Mucosa of stomach (tissue), 1 donor: ENCODE measurements around the gene CCDC78.

Source experiments
- H3K27me3 ChIP-seq: one replicate; pipeline ENCODE4 v1.7.0; 2013; ENCODE audit warnings: mild to moderate bottlenecking, low read length; ENCODE audit not compliant: control insufficient read depth, insufficient read depth
- H3K36me3 ChIP-seq: one replicate; pipeline ENCODE4 v1.7.0; 2013; ENCODE audit warnings: low read length; ENCODE audit not compliant: control insufficient read depth, insufficient read depth
- H3K4me1 ChIP-seq: one replicate; pipeline ENCODE4 v1.7.0; 2013; ENCODE audit warnings: mild to moderate bottlenecking, low read length; ENCODE audit not compliant: control insufficient read depth, insufficient read depth
- H3K4me3 ChIP-seq: one replicate; pipeline ENCODE4 v1.7.0; 2013; ENCODE audit warnings: low read length
- H3K9ac ChIP-seq: one replicate; pipeline ENCODE4 v1.7.0; 2013; ENCODE audit warnings: mild to moderate bottlenecking, low read length, moderate library complexity
- H3K9me3 ChIP-seq: one replicate; pipeline ENCODE4 v1.7.0; 2013; ENCODE audit warnings: mild to moderate bottlenecking, low read length, moderate library complexity; ENCODE audit not compliant: control insufficient read depth
- donor health status: Pancreatic carcinoma.

CCDC78 gene

DNA sequence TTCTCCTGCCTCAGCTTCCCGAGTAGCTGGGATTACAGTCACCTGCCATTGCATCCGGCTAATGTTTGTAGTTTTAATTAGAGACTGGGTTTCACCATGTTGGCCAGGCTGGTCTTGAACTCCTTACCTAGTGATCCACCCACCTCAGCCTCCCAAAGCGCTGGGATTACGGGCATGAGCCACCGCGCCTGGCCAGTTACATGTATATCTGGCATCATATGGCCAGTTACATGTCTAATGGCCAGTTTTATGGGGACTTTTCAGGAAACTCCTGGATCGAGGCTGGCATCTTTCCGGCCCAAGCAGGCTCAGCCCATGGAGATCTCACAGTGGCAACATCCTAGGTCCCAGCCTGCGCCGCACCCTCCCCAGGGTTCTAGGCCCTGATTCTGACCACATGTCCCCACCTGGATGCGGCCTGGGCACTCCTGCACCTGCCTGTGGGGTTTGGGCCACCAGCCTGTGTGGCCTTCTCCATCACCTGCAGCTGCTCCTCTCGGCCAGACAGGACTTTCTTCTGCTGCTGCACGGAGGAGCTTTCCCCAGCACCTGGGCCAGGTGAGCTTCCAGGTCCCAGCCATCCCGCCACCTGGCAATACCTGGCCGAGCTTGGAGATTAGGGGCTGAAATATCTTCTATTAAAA is 15.9 kb upstream of the CCDC78 start:
- Histone ChIP-seq H3K4me1 (peaks cover 11% of the 10 kb centered on the region), H3K27me3 (no peaks in the 10 kb centered on the region), H3K9me3 (no peaks in the 10 kb centered on the region), H3K36me3 (no peaks in the 10 kb centered on the region), H3K9ac (no peak overlapping the region), H3K4me3 (no peak overlapping the region)

DNA sequence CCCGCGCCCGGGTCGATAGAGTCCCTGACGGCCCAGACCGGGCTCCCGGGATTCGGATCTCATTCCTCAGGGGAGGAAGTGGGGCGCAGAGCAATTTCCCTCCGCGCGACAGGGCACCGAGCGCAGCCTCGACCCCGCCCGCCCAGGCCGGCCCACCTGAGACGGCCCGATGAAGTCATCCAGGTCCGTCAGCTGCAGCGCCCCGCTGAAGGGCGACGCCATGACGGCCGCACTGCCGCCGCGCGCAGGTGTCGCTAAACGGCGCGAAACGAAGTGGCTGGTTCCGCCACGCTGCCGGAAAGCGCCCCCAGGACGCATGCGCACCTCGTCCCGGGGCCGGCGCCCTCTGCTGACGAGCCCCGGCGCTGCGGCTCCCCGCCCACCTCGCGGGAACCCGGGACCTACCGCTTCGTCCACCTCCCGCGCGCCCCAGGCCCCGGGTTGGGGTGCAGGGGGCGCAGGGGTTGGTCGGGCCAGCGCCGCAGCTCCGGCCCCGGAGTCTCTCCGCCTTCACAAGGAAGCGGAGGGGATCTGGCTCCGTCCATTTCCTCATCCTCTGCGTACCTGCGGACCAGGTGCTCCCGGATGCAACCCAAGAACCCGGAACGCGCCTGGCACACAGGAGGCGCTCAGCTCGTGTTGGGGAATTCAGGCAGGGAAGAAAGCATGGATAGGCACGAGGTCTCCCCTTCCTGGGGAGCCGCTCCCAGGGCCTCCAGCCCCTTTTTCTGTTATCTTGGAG is 14.7 kb upstream of the CCDC78 start, which contains the start of gene CIAO3:
TSS of gene CIAO3 (minus strand) at position 234 of the 742 bp plus-strand sequence. CDS start at position 222, 12 bp downstream.
- Histone ChIP-seq H3K9ac (peak within 1 kb of the TSS; percentile 87), H3K4me3 (peak within 1 kb of the TSS; percentile 74), H3K36me3 (no peaks in the 10 kb centered on the region), H3K4me1 (peaks cover 11% of the 10 kb centered on the region), H3K27me3 (no peaks in the 10 kb centered on the region), H3K9me3 (no peaks in the 10 kb centered on the region)

DNA sequence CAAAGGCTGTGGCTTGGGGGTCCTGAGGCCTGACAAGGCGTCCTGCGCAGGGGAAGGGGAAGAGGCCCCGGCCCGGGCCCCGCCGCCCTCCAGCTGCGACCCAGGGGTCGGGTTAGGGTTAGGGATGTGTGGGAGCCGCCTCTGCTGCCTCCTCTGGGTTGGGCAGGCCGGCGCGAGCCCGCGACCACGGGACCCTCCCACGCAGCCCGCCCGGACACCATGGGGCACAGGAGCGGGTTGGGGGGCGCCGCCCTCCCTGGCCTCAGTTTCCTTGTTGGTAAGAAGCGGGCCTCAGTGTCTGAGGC is 14.2 kb upstream of the CCDC78 start:
- peaks cover 11% of the 10 kb centered on the region for H3K4me1 ChIP-seq
- H3K36me3 ChIP-seq = no peaks in the 10 kb centered on the region
- no peaks in the 10 kb centered on the region for H3K9me3 ChIP-seq
- peak overlapping the region; percentile 87 for H3K9ac ChIP-seq
- no peaks in the 10 kb centered on the region for H3K27me3 ChIP-seq
- peak overlapping the region; percentile 74 for H3K4me3 ChIP-seq

DNA sequence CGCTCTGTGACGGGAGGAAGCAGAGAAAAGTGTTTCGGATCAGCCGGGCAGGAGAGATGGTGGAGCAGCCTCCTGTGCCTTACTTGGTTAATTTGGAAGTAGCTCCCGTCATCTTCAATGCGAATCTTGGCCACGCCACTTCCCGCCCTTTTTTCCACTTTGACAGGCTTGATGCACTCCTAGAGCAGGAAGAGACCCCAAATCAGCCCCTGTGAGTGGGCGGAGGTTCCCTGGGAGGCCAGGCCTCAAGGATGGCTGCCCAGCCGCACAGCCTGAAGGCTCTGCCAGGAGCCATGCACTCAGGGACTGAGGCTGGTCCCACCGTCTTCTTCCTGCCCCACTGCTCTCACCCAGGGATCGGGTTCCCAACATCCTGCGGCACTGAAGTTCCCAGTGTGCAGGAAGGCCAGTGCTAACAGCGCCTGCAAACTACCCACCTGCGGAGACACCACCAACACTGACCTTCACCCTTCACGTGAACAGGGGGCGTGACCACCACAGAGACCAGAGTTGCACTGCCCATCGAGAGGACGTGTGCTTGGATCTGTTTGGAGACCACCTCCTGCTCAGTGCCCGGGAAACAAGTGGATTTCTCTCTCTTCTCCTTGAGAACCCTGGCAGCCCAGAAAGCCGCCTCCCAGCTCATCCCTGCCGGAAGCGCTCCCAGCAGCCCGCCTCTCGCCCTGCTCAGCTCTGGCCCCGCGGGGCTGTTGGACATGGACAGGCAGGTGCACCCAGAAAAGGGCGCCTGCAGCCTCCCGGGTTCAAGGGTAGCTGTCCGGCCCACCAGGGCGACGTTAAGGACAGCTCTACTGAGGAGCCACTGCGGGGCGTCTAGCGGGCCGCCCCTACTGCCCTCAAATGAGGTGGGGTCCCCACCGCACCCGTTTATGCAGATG is 13.6 kb upstream of the CCDC78 start:
- no peaks in the 10 kb centered on the region for H3K36me3 ChIP-seq
- H3K9me3 ChIP-seq = no peaks in the 10 kb centered on the region
- H3K4me3 ChIP-seq = peak overlapping the region; percentile 74
- H3K9ac ChIP-seq = peak overlapping the region; percentile 87
- peaks cover 11% of the 10 kb centered on the region for H3K4me1 ChIP-seq
- no peaks in the 10 kb centered on the region for H3K27me3 ChIP-seq

DNA sequence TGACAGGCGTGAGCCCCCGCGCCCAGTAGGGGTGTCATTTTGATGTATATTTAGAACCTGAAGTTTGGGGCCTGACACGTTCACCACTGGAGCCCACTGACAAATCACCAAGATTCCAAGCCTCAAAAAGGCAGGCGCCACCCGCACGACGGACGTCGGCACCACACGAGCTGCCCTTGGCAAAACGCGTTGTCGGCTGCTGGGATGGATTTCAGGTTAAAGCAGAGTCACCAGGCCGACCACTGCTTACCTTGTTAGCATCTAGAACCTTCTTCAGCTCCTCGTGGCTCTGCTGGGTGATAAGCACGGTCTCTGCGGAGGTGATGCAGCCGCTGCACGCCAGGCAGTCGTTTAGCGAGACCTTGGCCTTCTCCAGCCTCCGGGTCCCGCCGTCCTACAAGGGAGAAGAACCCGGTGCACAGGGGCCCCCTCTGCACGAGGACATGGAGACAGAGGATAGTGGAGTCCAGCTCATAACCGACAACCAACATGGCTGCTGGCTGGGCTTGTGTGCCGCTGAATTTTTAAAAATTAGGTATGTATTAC is 10.8 kb upstream of the CCDC78 start:
- Histone ChIP-seq H3K36me3 (no peaks in the 10 kb centered on the region), H3K9me3 (no peaks in the 10 kb centered on the region), H3K9ac (no peak overlapping the region), H3K4me1 (peaks cover 11% of the 10 kb centered on the region), H3K27me3 (no peaks in the 10 kb centered on the region), H3K4me3 (no peak overlapping the region)

DNA sequence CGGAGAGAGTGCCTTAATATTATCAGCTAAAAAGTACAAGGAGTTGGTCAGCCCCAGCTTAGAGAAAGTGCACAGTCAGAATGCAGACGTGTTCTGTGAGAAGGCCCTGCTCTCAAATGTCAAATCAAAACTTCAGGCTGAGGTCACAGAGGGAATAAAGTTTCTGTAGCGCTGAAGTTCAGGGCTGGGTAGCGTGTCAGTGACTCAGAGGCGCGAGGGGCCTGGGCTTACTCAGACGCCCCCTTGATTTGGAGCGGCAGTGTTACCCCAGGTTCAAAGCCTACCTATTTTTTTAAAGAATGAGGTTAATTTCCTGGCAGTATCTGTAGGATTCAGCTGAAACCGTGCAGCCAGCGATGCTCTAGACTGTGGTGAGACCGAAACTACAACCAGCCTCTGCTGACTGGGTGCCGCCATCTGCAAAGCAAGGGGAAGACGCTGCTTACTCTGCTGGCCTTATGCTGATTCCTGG is 9.8 kb upstream of the CCDC78 start:
- H3K9ac ChIP-seq = no peak overlapping the region
- H3K36me3 ChIP-seq = no peaks in the 10 kb centered on the region
- H3K4me1 ChIP-seq = peaks cover 11% of the 10 kb centered on the region
- H3K9me3 ChIP-seq = no peaks in the 10 kb centered on the region
- H3K27me3 ChIP-seq = no peaks in the 10 kb centered on the region
- no peak overlapping the region for H3K4me3 ChIP-seq

DNA sequence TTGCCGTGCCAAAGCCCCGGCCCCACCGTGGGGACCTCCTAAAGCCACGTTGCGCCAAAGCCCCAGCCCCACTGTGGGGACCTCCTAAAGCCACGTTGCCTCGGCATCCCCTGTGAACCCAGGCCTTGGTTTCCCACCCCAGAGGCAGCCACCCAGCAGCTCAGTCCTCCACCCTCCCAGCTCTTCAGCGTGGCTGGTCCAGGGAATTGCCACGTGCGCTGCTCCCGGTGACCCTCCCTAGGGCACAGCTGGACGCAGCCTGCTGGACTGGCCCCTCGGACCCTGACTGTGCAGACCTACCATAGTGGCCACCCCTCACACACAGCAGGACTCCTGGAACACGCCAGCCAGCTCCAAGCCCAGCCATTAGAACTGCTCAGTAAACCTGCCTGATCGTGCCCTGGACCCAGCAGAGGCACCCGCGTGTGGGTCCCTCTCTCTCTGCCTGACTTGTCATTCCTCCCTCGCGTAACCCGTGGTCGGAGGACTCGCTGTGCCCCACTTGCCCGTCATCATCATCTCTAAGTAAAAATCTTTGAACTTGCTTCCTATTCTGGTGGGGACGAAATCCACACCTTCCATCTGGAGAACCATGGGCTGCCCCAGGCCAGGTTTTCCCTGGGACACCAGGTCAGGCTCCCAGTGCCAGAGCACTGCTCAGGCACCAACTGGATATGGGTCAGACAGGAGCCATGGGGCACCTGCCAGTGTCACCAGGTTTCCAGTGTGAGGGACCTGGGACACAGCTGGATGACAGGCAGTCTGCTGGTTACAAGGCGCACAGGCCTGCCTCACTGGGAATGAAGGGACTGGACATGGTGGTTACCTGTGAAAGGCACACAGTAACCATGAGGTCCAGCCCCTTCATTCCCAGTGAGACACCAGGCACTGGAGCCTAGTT is 9.0 kb upstream of the CCDC78 start:
- Histone ChIP-seq H3K9ac (no peak overlapping the region), H3K9me3 (no peaks in the 10 kb centered on the region), H3K4me3 (no peak overlapping the region), H3K36me3 (no peaks in the 10 kb centered on the region), H3K27me3 (no peaks in the 10 kb centered on the region), H3K4me1 (peaks cover 11% of the 10 kb centered on the region)

DNA sequence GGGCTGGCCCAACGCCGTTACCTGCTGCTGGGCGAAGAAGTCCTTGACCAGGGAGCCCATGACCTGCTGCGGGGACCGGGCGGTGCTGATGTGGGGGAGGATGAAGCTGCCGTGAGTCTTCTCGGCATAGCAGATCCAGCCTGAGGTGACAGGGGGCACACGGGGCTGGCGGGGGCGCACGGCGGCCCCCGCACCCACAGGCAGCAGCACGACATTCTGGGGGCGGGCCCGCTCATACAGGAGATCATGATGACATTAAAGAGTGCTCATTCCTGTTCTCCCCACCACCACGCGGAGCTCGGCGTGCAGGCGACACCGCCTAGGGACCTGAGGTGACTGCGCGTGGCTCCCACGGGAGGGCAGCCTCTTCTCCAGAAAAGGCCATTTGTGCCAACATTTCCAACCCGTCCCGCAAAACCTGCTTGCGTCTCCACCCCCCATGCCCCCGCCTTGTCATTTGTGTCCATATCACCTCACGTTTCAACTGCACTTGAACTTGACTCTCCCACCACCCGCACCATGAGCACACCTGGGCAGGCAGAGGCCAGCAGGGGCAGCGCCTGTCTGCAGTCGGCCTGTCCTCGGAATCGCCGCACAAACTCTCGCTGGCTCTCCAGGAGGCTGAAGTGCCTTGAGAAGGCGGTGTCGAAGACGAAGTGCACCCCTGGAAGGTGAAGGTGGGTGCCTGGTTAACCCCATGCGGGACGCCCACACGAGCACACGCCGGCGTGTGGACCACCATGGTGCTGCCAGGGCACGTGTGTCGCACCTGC is 8.2 kb upstream of the CCDC78 start:
- H3K9ac ChIP-seq = no peak overlapping the region
- no peak overlapping the region for H3K4me3 ChIP-seq
- H3K4me1 ChIP-seq = peaks cover 3% of the 10 kb centered on the region
- no peaks in the 10 kb centered on the region for H3K9me3 ChIP-seq
- no peaks in the 10 kb centered on the region for H3K36me3 ChIP-seq
- H3K27me3 ChIP-seq = no peaks in the 10 kb centered on the region

DNA sequence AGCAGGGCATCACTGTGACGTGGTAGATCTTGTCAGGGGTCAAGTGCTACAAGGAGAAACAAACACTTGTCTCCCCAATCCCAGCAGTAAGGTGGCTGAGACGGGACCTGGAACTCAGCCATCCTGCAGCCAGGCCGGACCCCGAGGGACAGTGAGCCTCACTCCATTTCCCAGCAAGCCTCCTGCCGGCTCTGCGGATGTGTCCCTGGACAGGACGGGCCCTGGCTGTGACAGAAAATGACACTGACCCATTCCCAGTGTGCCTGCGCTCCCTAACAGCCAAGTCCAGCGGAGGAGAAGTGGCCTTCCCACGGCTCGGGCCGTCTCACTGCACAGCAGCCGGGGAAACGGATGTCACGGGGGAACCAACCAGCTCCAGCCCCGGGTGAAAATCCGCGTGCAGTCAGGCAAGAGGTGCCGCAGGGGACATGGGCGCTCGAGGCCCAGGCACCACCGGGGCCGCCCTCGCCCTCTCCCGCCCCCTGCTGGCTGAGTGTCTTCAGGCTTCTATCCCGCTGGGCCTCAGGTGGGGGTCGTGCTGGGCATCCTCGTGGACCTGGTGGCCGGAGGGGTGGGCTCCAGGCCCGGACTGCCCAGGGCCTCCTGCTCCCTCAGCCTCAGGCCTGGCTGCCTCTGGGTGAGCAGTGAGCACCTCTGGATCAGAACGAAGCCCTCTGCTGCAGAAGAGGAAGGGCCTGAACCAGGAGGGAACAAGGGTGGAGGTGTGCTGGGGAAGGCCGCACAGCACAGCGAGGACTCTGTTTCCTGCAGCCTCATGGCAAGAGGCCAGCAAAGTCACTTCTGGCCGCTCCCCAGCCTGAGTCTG is 7.4 kb upstream of the CCDC78 start:
- peaks cover 3% of the 10 kb centered on the region for H3K4me1 ChIP-seq
- no peaks in the 10 kb centered on the region for H3K9me3 ChIP-seq
- no peak overlapping the region for H3K4me3 ChIP-seq
- no peaks in the 10 kb centered on the region for H3K27me3 ChIP-seq
- no peaks in the 10 kb centered on the region for H3K36me3 ChIP-seq
- no peak overlapping the region for H3K9ac ChIP-seq

DNA sequence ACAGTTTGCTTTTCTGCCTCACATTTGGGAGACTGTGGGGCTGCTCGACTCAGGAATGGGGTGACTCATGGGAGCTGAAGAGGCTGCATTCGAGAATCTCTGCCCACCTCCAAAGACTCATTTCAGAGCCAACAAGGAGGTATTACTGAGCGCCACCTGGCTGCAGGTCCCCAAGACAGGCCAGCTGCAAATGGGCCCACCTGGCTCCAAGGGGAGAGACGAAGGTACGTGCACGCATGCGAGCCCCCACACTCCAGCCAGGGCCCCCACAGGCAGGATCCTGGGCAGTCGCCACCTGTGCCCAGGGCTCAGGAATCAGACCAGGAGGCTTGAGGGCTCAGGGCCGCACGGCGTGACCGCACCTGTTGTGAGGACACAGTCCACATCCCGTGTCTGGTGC is 6.7 kb upstream of the CCDC78 start:
- Histone ChIP-seq H3K9me3 (no peaks in the 10 kb centered on the region), H3K27me3 (no peaks in the 10 kb centered on the region), H3K4me1 (peaks cover 5% of the 10 kb centered on the region), H3K4me3 (no peak overlapping the region), H3K36me3 (no peaks in the 10 kb centered on the region), H3K9ac (no peak overlapping the region)
